ENCODE results near the gene SLC49A4.
A peak's percentile ranks its signal among the peaks of the same experiment; 100 is the strongest.

SLC49A4 gene

GRCh38 chr3:122758877-122759560 lies 35.9 kb upstream of the SLC49A4 start:
- Histone ChIP-seq H3F3A (ENCODE audit: low read depth) (no peaks in the 10 kb centered on the region), H3K36me3 (ENCODE audit: insufficient read depth, low read length) (peaks cover 8% of the 10 kb centered on the region; the same call in 1 of the 2 replicates), H3K9me3 (ENCODE audit: insufficient read depth, low read depth, low read length) (no peaks in the 10 kb centered on the region), H3K79me2 (ENCODE audit: insufficient read depth, low read length) (no peaks in the 10 kb centered on the region), H3K4me1 (ENCODE audit: insufficient read depth, low read length, poor library complexity, severe bottlenecking) (peaks cover 14% of the 10 kb centered on the region), H3K4me2 (ENCODE audit: low read depth, low read length, poor library complexity, severe bottlenecking) (peak overlapping the region; percentile 52), H3K9me2 (replicated peaks; ENCODE audit: low read depth, low read length) (no peaks in the 10 kb centered on the region), H3K4me3 (ENCODE audit: low read length, poor library complexity, severe bottlenecking) (no peak overlapping the region), H4K20me1 (ENCODE audit: insufficient read depth, low read length, poor library complexity, severe bottlenecking) (no peaks in the 10 kb centered on the region), H3K9ac (ENCODE audit: low read depth, low read length, poor library complexity, severe bottlenecking) (peak overlapping the region; percentile 11), H3K27me3 (ENCODE audit: insufficient read depth, low read length, poor library complexity, severe bottlenecking) (no peaks in the 10 kb centered on the region), H2AFZ (ENCODE audit: low read length) (no peak overlapping the region)
- TF ChIP-seq CTCF (conservative IDR thresholded peaks at IDR 0.05; ENCODE audit: low read length) (no peak), EZH2phosphoT487 (IDR thresholded peaks at IDR 0.05; ENCODE audit: borderline replicate concordance) (no peak)

- H2AFZ ChIP-seq (ENCODE audit: low read length), result no peak overlapping the region
- no peaks in the 10 kb centered on the region for H3F3A ChIP-seq (ENCODE audit: low read depth)
- no peaks in the 10 kb centered on the region for H4K20me1 ChIP-seq (ENCODE audit: insufficient read depth, low read length, poor library complexity, severe bottlenecking)
- no peaks in the 10 kb centered on the region for H3K9me2 ChIP-seq (replicated peaks; ENCODE audit: low read depth, low read length)
- H3K9ac ChIP-seq (ENCODE audit: low read depth, low read length, poor library complexity, severe bottlenecking), result no peak overlapping the region
- TF ChIP-seq CTCF (conservative IDR thresholded peaks at IDR 0.05; ENCODE audit: low read length), result no peak
- no peak for TF ChIP-seq EZH2phosphoT487 (IDR thresholded peaks at IDR 0.05; ENCODE audit: borderline replicate concordance)
- H3K9me3 ChIP-seq (ENCODE audit: insufficient read depth, low read depth, low read length), result no peaks in the 10 kb centered on the region
- no peak overlapping the region for H3K4me2 ChIP-seq (ENCODE audit: low read depth, low read length, poor library complexity, severe bottlenecking)
- H3K4me1 ChIP-seq (ENCODE audit: insufficient read depth, low read length, poor library complexity, severe bottlenecking), result peaks cover 14% of the 10 kb centered on the region
- H3K27me3 ChIP-seq (ENCODE audit: insufficient read depth, low read length, poor library complexity, severe bottlenecking), result no peaks in the 10 kb centered on the region
- no peaks in the 10 kb centered on the region for H3K79me2 ChIP-seq (ENCODE audit: insufficient read depth, low read length)
- H3K36me3 ChIP-seq (ENCODE audit: insufficient read depth, low read length), result no peaks in the 10 kb centered on the region; the same call in 1 of the 2 replicates
- H3K4me3 ChIP-seq (ENCODE audit: low read length, poor library complexity, severe bottlenecking), result no peak overlapping the region
Observed at GRCh38 chr3:122760453-122761271, 34.2 kb upstream of the SLC49A4 start.

GRCh38 chr3:122766430-122766829 lies 28.4 kb upstream of the SLC49A4 start:
- Histone ChIP-seq H3K9me3 (ENCODE audit: insufficient read depth, low read depth, low read length) (no peaks in the 10 kb centered on the region), H3K79me2 (ENCODE audit: insufficient read depth, low read length) (no peaks in the 10 kb centered on the region), H3K4me3 (ENCODE audit: low read length, poor library complexity, severe bottlenecking) (no peak overlapping the region), H3K9me2 (replicated peaks; ENCODE audit: low read depth, low read length) (no peaks in the 10 kb centered on the region), H3K36me3 (ENCODE audit: insufficient read depth, low read length) (no peaks in the 10 kb centered on the region), H3K4me1 (ENCODE audit: insufficient read depth, low read length, poor library complexity, severe bottlenecking) (peaks cover 7% of the 10 kb centered on the region), H2AFZ (ENCODE audit: low read length) (no peak overlapping the region), H4K20me1 (ENCODE audit: insufficient read depth, low read length, poor library complexity, severe bottlenecking) (no peaks in the 10 kb centered on the region), H3K9ac (ENCODE audit: low read depth, low read length, poor library complexity, severe bottlenecking) (no peak overlapping the region), H3K27me3 (ENCODE audit: insufficient read depth, low read length, poor library complexity, severe bottlenecking) (no peaks in the 10 kb centered on the region), H3K4me2 (ENCODE audit: low read depth, low read length, poor library complexity, severe bottlenecking) (no peak overlapping the region), H3F3A (ENCODE audit: low read depth) (no peaks in the 10 kb centered on the region)
- TF ChIP-seq CTCF (conservative IDR thresholded peaks at IDR 0.05; ENCODE audit: low read length) (no peak), EZH2phosphoT487 (IDR thresholded peaks at IDR 0.05; ENCODE audit: borderline replicate concordance) (no peak)
